Measurements from ENCODE around the gene PLB1. TPM values are rescaled to one million over a fixed set of nuclear protein-coding genes. Genes with fewer than 3 reads are reported as not detected.
A peak's percentile ranks its signal among the peaks of the same experiment; 100 is the strongest.

Gene PLB1
- polyA plus RNA-seq, 12 donors: 1.6 to 10.3 (median 1.9) TPM; not detected in 2

- no peak for DNase-seq
Observed at GRCh38 chr2:28643911-28644334, 148.1 kb downstream of the PLB1 start.

- no peak for DNase-seq
Observed at GRCh38 chr2:28644760-28645159, 148.9 kb downstream of the PLB1 start.

GRCh38 chr2:28645553-28645952, 149.7 kb downstream of the PLB1 start:
- DNase-seq: no peak

- no peak for DNase-seq
Observed at GRCh38 chr2:28647682-28648081, 151.8 kb downstream of the PLB1 start.

GRCh38 chr2:28648147-28648546, 152.3 kb downstream of the PLB1 start:
- DNase-seq: no peak

GRCh38 chr2:28648671-28649395, 153.0 kb downstream of the PLB1 start:
- no peak for DNase-seq

- no peak for DNase-seq
Observed at GRCh38 chr2:28649481-28650265, 153.8 kb downstream of the PLB1 start.

GRCh38 chr2:28650266-28650584, 154.4 kb downstream of the PLB1 start:
- DNase-seq: no peak

- no peak for DNase-seq
Observed at GRCh38 chr2:28652217-28652616, 156.4 kb downstream of the PLB1 start.

GRCh38 chr2:28653892-28654662, 158.2 kb downstream of the PLB1 start:
- no peak for DNase-seq

GRCh38 chr2:28654663-28655320, 158.9 kb downstream of the PLB1 start:
- no peak for DNase-seq

- DNase-seq: no peak
Observed at GRCh38 chr2:28656937-28657615, 161.2 kb downstream of the PLB1 start.

- DNase-seq: no peak
Observed at GRCh38 chr2:28658369-28658768, 162.5 kb downstream of the PLB1 start.

- no peak for DNase-seq
Observed at GRCh38 chr2:28659127-28659526, 163.3 kb downstream of the PLB1 start.

GRCh38 chr2:28661589-28662001, 165.7 kb downstream of the PLB1 start:
- DNase-seq: peak; percentile 60

GRCh38 chr2:28662044-28662443, 166.2 kb downstream of the PLB1 start:
- no peak for DNase-seq

GRCh38 chr2:28662468-28663181, 166.8 kb downstream of the PLB1 start:
- no peak for DNase-seq

- no peak for DNase-seq
Observed at GRCh38 chr2:28663359-28663758, 167.5 kb downstream of the PLB1 start.

- DNase-seq: peak; percentile 38
Observed at GRCh38 chr2:28664120-28664842, 168.4 kb downstream of the PLB1 start.

All from muscle of arm (tissue), 12 donors.